ENCODE results near the gene FADS1. TPM values are rescaled to one million over a fixed set of nuclear protein-coding genes. Genes with fewer than 3 reads are reported as not detected.

FADS1 gene
- total and polyA plus RNA-seq, 2 of the 8 experiments (the other 6 are each of a cell fraction or from before 2014, with no cell fraction given), result 115 to 141 TPM

- no peak overlapping the region for H2BK5ac ChIP-seq (ENCODE audit: low read depth, low read length)
- H3K9ac ChIP-seq (replicated peaks in 1 of 4; ENCODE audit: extremely low read depth in 1 of 4, low read depth in 3 of 4, low read length in 3 of 4), result no peak overlapping the region
- H3K36me3 ChIP-seq (ENCODE audit: control insufficient read depth in 2 of 4, insufficient read depth in 4 of 4, low read length in 3 of 4), result peaks cover 4 to 46% (median 27%) of the 10 kb centered on the region in 4 experiments; a peak in 7 of 8 replicates
- no peak overlapping the region for H2BK15ac ChIP-seq (ENCODE audit: low read length)
- no peak overlapping the region for H3K56ac ChIP-seq (replicated peaks; ENCODE audit: insufficient read length, low read depth, low read length)
- ChIA-PET POLR2A (ENCODE audit: partially characterized antibody) (interaction anchor here (0.8 to 20.9 kb wide), 17 partner anchors 9 to 435 kb away, joined by 3 to 354 read pairs (median 4); partner anchors contain the start of genes FADS1, FADS2 and TMEM138), CTCF (ENCODE audit: partially characterized antibody) (interaction anchor here (0.6 to 10.1 kb wide), 37 partner anchors 9 to 461 kb away, joined by 3 to 118 read pairs (median 5); partner anchors contain the start of genes FADS1 and FADS2)
- H3K18ac ChIP-seq (ENCODE audit: extremely low read depth, low read length), result no peak overlapping the region
- H3K4ac ChIP-seq (replicated peaks; ENCODE audit: insufficient read length, low read depth, low read length), result no peak overlapping the region
- H3K14ac ChIP-seq (ENCODE audit: insufficient read length), result no peak overlapping the region
- no peak overlapping the region for H2BK20ac ChIP-seq (ENCODE audit: low read length)
- H4K20me1 ChIP-seq (replicated peaks in 1 of 2; ENCODE audit: control insufficient read depth in 1 of 2, insufficient read depth in 2 of 2, low read length in 2 of 2), result peaks cover 2 to 8% of the 10 kb centered on the region in 2 experiments
- no peak overlapping the region for H2BK12ac ChIP-seq (ENCODE audit: low read depth, low read length)
- no peak overlapping the region for H4K5ac ChIP-seq (ENCODE audit: insufficient read length, low read depth, low read length)
- H2BK120ac ChIP-seq (replicated peaks; ENCODE audit: low read depth, low read length), result no peak overlapping the region
- H2AK5ac ChIP-seq (ENCODE audit: low read depth, low read length), result no peak overlapping the region
- peaks cover 8 to 44% of the 10 kb centered on the region in 2 experiments for H3K79me2 ChIP-seq (ENCODE audit: control insufficient read depth in 1 of 2, insufficient read depth in 2 of 2, low read length in 2 of 2)
- no peaks in the 10 kb centered on the region for H3K9me3 ChIP-seq (ENCODE audit: insufficient read depth in 2 of 2, low read depth in 1 of 2, low read length in 1 of 2)
- no peak overlapping the region for H4K91ac ChIP-seq (replicated peaks; ENCODE audit: insufficient read length, low read length)
- no peaks in the 10 kb centered on the region; the same call in 1 of the 2 replicates for H3K79me1 ChIP-seq (ENCODE audit: low read depth, low read length)
- no peak overlapping the region for H3K27ac ChIP-seq (ENCODE audit: low read depth, low read length)
- no peak overlapping the region for H4K8ac ChIP-seq (ENCODE audit: extremely low read depth, insufficient read depth, low read length)
- no peak overlapping the region for H2AFZ ChIP-seq (ENCODE audit: low read length)
- H3K27me3 ChIP-seq (replicated peaks in 1 of 4; ENCODE audit: control insufficient read depth in 3 of 4, extremely low read depth in 1 of 4, insufficient read depth in 3 of 4, low read length in 3 of 4), result no peaks in the 10 kb centered on the region
- WGBS, 2 experiments (ENCODE audit: extremely low coverage in 1 of 2, insufficient coverage in 1 of 2, insufficient read length in 1 of 2, insufficient replicate concordance in 2 of 2, low coverage in 1 of 2, low lambda C conversion rate in 2 of 2, missing lambda C conversion rate in 1 of 2), result 68% methylated on average over 3 of the region's 3 CpGs; no CpG with 5 or more reads in 1 of the 2 experiments
- no peak overlapping the region for H3K4me2 ChIP-seq (ENCODE audit: insufficient read depth in 1 of 2, low read depth in 2 of 2, low read length in 2 of 2)
- no peak overlapping the region for H3K23ac ChIP-seq (ENCODE audit: insufficient read length)
- peaks cover 2% of the 10 kb centered on the region; the same call in 1 of the 2 replicates for H3K23me2 ChIP-seq (ENCODE audit: low read depth, low read length)
- H3K4me3 ChIP-seq (ENCODE audit: extremely low read depth in 1 of 4, insufficient read depth in 2 of 4, low read depth in 3 of 4, low read length in 4 of 4), result no peak overlapping the region
- 0 out of 7 replicates have a peak, but pooled peaks cover 0 to 2% (median 0%) of the 10 kb centered on the region in 4 experiments for H3K4me1 ChIP-seq (replicated peaks in 1 of 4; ENCODE audit: control insufficient read depth in 3 of 4, insufficient read depth in 4 of 4, low read length in 3 of 4)
- FAIRE-seq (peak; percentile 13), DNase-seq (ENCODE audit: low read depth in 1 of 2, low spot score in 2 of 2) (no peak)
- TF ChIP-seq POLR2A (IDR thresholded peaks at IDR 0.05; ENCODE audit: control extremely low read depth in 1 of 2, low read depth in 2 of 2, low read length in 2 of 2) (peak; percentile 30 to 62; a peak in 2 of 3 replicates), E2F6 (IDR thresholded peaks at IDR 0.05) (no peak), POLR2AphosphoS5 (IDR thresholded peaks at IDR 0.05; ENCODE audit: low read depth, low read length) (peak; percentile 20; the same call in 1 of the 2 replicates), RXRA (IDR thresholded peaks at IDR 0.05; ENCODE audit: insufficient read depth, low read depth, low read length) (no peak), MAFK (IDR thresholded peaks at IDR 0.05; ENCODE audit: low read depth, low read length) (no peak), RAD21 (IDR thresholded peaks at IDR 0.05 in 1 of 2, conservative IDR thresholded peaks at IDR 0.05 in 1 of 2; ENCODE audit: low read depth in 2 of 2, low read length in 2 of 2) (peak; percentile 78 to 82), KDM4A (IDR thresholded peaks at IDR 0.05; ENCODE audit: low read depth, low read length, severe bottlenecking) (no peak), BRCA1 (IDR thresholded peaks at IDR 0.05; ENCODE audit: low read depth, low read length) (no peak)
Measured at GRCh38 chr11:61797263-61797944, 19.4 kb downstream of the FADS1 start.
